Activated CD4-positive, alpha-beta T cell treated with anti-CD3 and anti-CD28 coated beads for 36 hours (primary cell): Measurements from ENCODE around the gene TBL1X. TPM values are rescaled to one million over a fixed set of nuclear protein-coding genes. Genes with fewer than 3 reads are reported as not detected.
"Not testable (repeated sequence)": the region's sequence is repeated elsewhere in the genome, so short reads cannot be mapped to it uniquely, and the experiment has no call there.

Experiments
- ATAC-seq: fragments of 200-7000 bp; cut with Tn5 transposase; one replicate; pipeline ENCODE4 v1.10.0; 2021; ENCODE audit warnings: mild to moderate bottlenecking, moderate library complexity
- CTCF ChIA-PET: fragments of 350-600 bp; sonication (Branson Sonifier 250); formaldehyde crosslinking; loops from one replicate; lab custom pipeline; 2021; ENCODE audit warnings: antibody characterized with exemption; lab: Charles Lee
- POLR2A ChIA-PET: fragments of 350-600 bp; sonication (Branson Sonifier 250); formaldehyde crosslinking; loops from one replicate; lab custom pipeline; 2021; ENCODE audit warnings: antibody characterized with exemption, inconsistent platforms; lab: Charles Lee
- DNase-seq: peaks from one replicate; pipeline ENCODE4 v3.0.0-alpha.2; 2020
- H3K27ac Mint-ChIP-seq: one replicate; pipeline ENCODE4 v1.8.0; 2021; ENCODE audit warnings: mixed read lengths
- H3K27me3 Mint-ChIP-seq: one replicate; pipeline ENCODE4 v1.8.0; 2021; ENCODE audit warnings: mixed read lengths
- H3K36me3 Mint-ChIP-seq: one replicate; pipeline ENCODE4 v1.8.0; 2021; ENCODE audit warnings: low read depth, mixed read lengths
- H3K4me1 Mint-ChIP-seq: one replicate; pipeline ENCODE4 v1.8.0; 2021; ENCODE audit warnings: mixed read lengths
- H3K4me3 Mint-ChIP-seq: one replicate; pipeline ENCODE4 v1.8.0; 2021; ENCODE audit warnings: mild to moderate bottlenecking, moderate library complexity, mixed read lengths
- H3K9me3 Mint-ChIP-seq: one replicate; pipeline ENCODE4 v1.8.0; 2021; ENCODE audit warnings: low read depth, mixed read lengths
- intact Hi-C, 2 experiments: fragments of 100-400 bp; cut with DNase I in 1 of 2; cut with micrococcal nuclease in 1 of 2; formaldehyde crosslinking; loops; one replicate each; pipeline versions ENCODE4 v1.14.2 to v1.15.1; 2022 to 2024; cut with DNase I, micrococcal nuclease
- total RNA-seq, 2 experiments: library from RNA; stranded (reverse); gene quantifications; one replicate each; pipeline ENCODE4 v1.2.3, GENCODE V29; 2021

Gene TBL1X
- total RNA-seq, 2 experiments from 2014 or later, result 21.2 to 24.2 TPM

GRCh38 chrX:9749146-9749692 is 284.4 kb downstream of the TBL1X start:
- peaks cover 10% of the 10 kb centered on the region for H3K4me1 Mint-ChIP-seq
- ChIA-PET POLR2A (no interaction called here), CTCF (no interaction called here)
- H3K27ac Mint-ChIP-seq, result no peak overlapping the region
- no peak for ATAC-seq
- intact Hi-C loops, result no loop called here
- peaks cover 6% of the 10 kb centered on the region for H3K36me3 Mint-ChIP-seq
- H3K27me3 Mint-ChIP-seq, result peaks cover 3% of the 10 kb centered on the region
- H3K9me3 Mint-ChIP-seq, result peaks cover 4% of the 10 kb centered on the region
- no peak overlapping the region for H3K4me3 Mint-ChIP-seq
- DNase-seq, result no peak

- Mint-ChIP-seq H3K27me3 (no peaks in the 10 kb centered on the region), H3K9me3 (peaks cover 2% of the 10 kb centered on the region), H3K4me1 (no peaks in the 10 kb centered on the region), H3K27ac (no peak overlapping the region), H3K36me3 (no peaks in the 10 kb centered on the region), H3K4me3 (no peak overlapping the region)
- CTCF ChIA-PET, result no interaction called here
- POLR2A ChIA-PET, result no interaction called here
- DNase-seq (no peak), ATAC-seq (no peak)
- intact Hi-C loops, result no loop called here
Measured at GRCh38 chrX:9757366-9757765, 292.5 kb downstream of the TBL1X start.

GRCh38 chrX:9758021-9758638 is 293.3 kb downstream of the TBL1X start:
- no peak overlapping the region for H3K27ac Mint-ChIP-seq
- intact Hi-C loops, result no loop called here
- peaks cover 2% of the 10 kb centered on the region for H3K9me3 Mint-ChIP-seq
- H3K27me3 Mint-ChIP-seq, result no peaks in the 10 kb centered on the region
- ATAC-seq (no peak), DNase-seq (no peak)
- H3K4me1 Mint-ChIP-seq, result no peaks in the 10 kb centered on the region
- ChIA-PET POLR2A (no interaction called here), CTCF (no interaction called here)
- no peak overlapping the region for H3K4me3 Mint-ChIP-seq
- no peaks in the 10 kb centered on the region for H3K36me3 Mint-ChIP-seq

GRCh38 chrX:9759337-9759736 is 294.5 kb downstream of the TBL1X start:
- ATAC-seq, result no peak
- ChIA-PET POLR2A (no interaction called here), CTCF (interaction anchor here (0.7 kb wide), 1 partner anchor 712 kb away, joined by 4 read pairs; no protein-coding TSS in a partner anchor)
- Mint-ChIP-seq H3K4me3 (no peak overlapping the region), H3K4me1 (no peaks in the 10 kb centered on the region), H3K9me3 (peaks cover 2% of the 10 kb centered on the region), H3K27me3 (peaks cover 4% of the 10 kb centered on the region), H3K36me3 (no peaks in the 10 kb centered on the region), H3K27ac (no peak overlapping the region)
- intact Hi-C loops, result no loop called here
- no peak for DNase-seq

- no peaks in the 10 kb centered on the region for H3K9me3 Mint-ChIP-seq
- peaks cover 11% of the 10 kb centered on the region for H3K27me3 Mint-ChIP-seq
- no peak overlapping the region for H3K27ac Mint-ChIP-seq
- intact Hi-C loops, result no loop called here
- H3K36me3 Mint-ChIP-seq, result no peaks in the 10 kb centered on the region
- DNase-seq, result no peak
- H3K4me3 Mint-ChIP-seq, result no peak overlapping the region
- ChIA-PET POLR2A (no interaction called here), CTCF (no interaction called here)
- H3K4me1 Mint-ChIP-seq, result no peaks in the 10 kb centered on the region
- no peak for ATAC-seq
Measured at GRCh38 chrX:9765072-9765736, 300.3 kb downstream of the TBL1X start.

GRCh38 chrX:9765737-9766097 is 300.9 kb downstream of the TBL1X start, which contains the start of gene GPR143:
GPR143 (minus strand) TSS chrX:9765847; CDS start chrX:9765817, 30 bp downstream.
- intact Hi-C loops, result no loop called here
- H3K4me1 Mint-ChIP-seq, result no peaks in the 10 kb centered on the region
- H3K27ac Mint-ChIP-seq, result no peak within 1 kb of the TSS
- no peaks in the 10 kb centered on the region for H3K36me3 Mint-ChIP-seq
- POLR2A ChIA-PET, result no interaction called here
- H3K4me3 Mint-ChIP-seq, result no peak within 1 kb of the TSS
- DNase-seq (no peak), ATAC-seq (no peak)
- H3K27me3 Mint-ChIP-seq, result peaks cover 11% of the 10 kb centered on the region
- CTCF ChIA-PET, result no interaction called here
- no peaks in the 10 kb centered on the region for H3K9me3 Mint-ChIP-seq

- no peak overlapping the region for H3K27ac Mint-ChIP-seq
- no peaks in the 10 kb centered on the region for H3K36me3 Mint-ChIP-seq
- ChIA-PET POLR2A (no interaction called here), CTCF (no interaction called here)
- ATAC-seq, result no peak
- H3K4me1 Mint-ChIP-seq, result no peaks in the 10 kb centered on the region
- peaks cover 12% of the 10 kb centered on the region for H3K27me3 Mint-ChIP-seq
- no peaks in the 10 kb centered on the region for H3K9me3 Mint-ChIP-seq
- intact Hi-C loops, result no loop called here
- no peak for DNase-seq
- no peak overlapping the region for H3K4me3 Mint-ChIP-seq
Measured at GRCh38 chrX:9767375-9767774, 302.5 kb downstream of the TBL1X start.

GRCh38 chrX:9768321-9768839 is 303.5 kb downstream of the TBL1X start:
- H3K27ac Mint-ChIP-seq, ATAC-seq: not testable (repeated sequence)

GRCh38 chrX:9770319-9770718 is 305.5 kb downstream of the TBL1X start:
- H3K4me1 Mint-ChIP-seq, result no peaks in the 10 kb centered on the region
- POLR2A ChIA-PET, result no interaction called here
- H3K27ac Mint-ChIP-seq, result no peak overlapping the region
- H3K36me3 Mint-ChIP-seq, result no peaks in the 10 kb centered on the region
- H3K9me3 Mint-ChIP-seq, result no peaks in the 10 kb centered on the region
- CTCF ChIA-PET, result no interaction called here
- DNase-seq (no peak), ATAC-seq (no peak)
- H3K27me3 Mint-ChIP-seq, result peaks cover 13% of the 10 kb centered on the region
- intact Hi-C loops, result no loop called here
- H3K4me3 Mint-ChIP-seq, result no peak overlapping the region

More at GRCh38 chrX:9768321-9768839, 303.5 kb downstream of the TBL1X start:
- CTCF ChIA-PET, H3K4me3 Mint-ChIP-seq, H3K36me3 Mint-ChIP-seq, intact Hi-C loops, POLR2A ChIA-PET, H3K9me3 Mint-ChIP-seq, H3K4me1 Mint-ChIP-seq, DNase-seq: not testable (repeated sequence)
- H3K27me3 Mint-ChIP-seq, result peaks cover 11% of the 10 kb centered on the region

GRCh38 chrX:9772943-9773342 is 308.1 kb downstream of the TBL1X start:
- no peak overlapping the region for H3K4me3 Mint-ChIP-seq
- ChIA-PET POLR2A (interaction anchor here (0.7 kb wide), 1 partner anchor 643 kb away, joined by 6 read pairs; no protein-coding TSS in a partner anchor), CTCF (no interaction called here)
- H3K27me3 Mint-ChIP-seq, result peaks cover 12% of the 10 kb centered on the region
- no peaks in the 10 kb centered on the region for H3K36me3 Mint-ChIP-seq
- ATAC-seq (no peak), DNase-seq (no peak)
- intact Hi-C loops, result no loop called here
- H3K4me1 Mint-ChIP-seq, result no peaks in the 10 kb centered on the region
- H3K9me3 Mint-ChIP-seq, result no peaks in the 10 kb centered on the region
- H3K27ac Mint-ChIP-seq, result no peak overlapping the region

- H3K9me3 Mint-ChIP-seq, result no peaks in the 10 kb centered on the region
- H3K36me3 Mint-ChIP-seq, result no peaks in the 10 kb centered on the region
- CTCF ChIA-PET, result no interaction called here
- DNase-seq, result no peak
- no peaks in the 10 kb centered on the region for H3K4me1 Mint-ChIP-seq
- no peak overlapping the region for H3K27ac Mint-ChIP-seq
- no peak overlapping the region for H3K4me3 Mint-ChIP-seq
- POLR2A ChIA-PET, result no interaction called here
- intact Hi-C loops, result no loop called here
- no peak for ATAC-seq
- peaks cover 16% of the 10 kb centered on the region for H3K27me3 Mint-ChIP-seq
Measured at GRCh38 chrX:9775930-9776329, 311.1 kb downstream of the TBL1X start.

- intact Hi-C loops, result no loop called here
- ChIA-PET CTCF (no interaction called here), POLR2A (no interaction called here)
- Mint-ChIP-seq H3K4me3 (no peak overlapping the region), H3K4me1 (no peaks in the 10 kb centered on the region), H3K27ac (no peak overlapping the region), H3K27me3 (peaks cover 16% of the 10 kb centered on the region), H3K9me3 (no peaks in the 10 kb centered on the region), H3K36me3 (no peaks in the 10 kb centered on the region)
- DNase-seq (no peak), ATAC-seq (no peak)
Measured at GRCh38 chrX:9781941-9782340, 317.1 kb downstream of the TBL1X start.
